ENCODE results near the gene ARHGAP15.

ARHGAP15 gene

DNA sequence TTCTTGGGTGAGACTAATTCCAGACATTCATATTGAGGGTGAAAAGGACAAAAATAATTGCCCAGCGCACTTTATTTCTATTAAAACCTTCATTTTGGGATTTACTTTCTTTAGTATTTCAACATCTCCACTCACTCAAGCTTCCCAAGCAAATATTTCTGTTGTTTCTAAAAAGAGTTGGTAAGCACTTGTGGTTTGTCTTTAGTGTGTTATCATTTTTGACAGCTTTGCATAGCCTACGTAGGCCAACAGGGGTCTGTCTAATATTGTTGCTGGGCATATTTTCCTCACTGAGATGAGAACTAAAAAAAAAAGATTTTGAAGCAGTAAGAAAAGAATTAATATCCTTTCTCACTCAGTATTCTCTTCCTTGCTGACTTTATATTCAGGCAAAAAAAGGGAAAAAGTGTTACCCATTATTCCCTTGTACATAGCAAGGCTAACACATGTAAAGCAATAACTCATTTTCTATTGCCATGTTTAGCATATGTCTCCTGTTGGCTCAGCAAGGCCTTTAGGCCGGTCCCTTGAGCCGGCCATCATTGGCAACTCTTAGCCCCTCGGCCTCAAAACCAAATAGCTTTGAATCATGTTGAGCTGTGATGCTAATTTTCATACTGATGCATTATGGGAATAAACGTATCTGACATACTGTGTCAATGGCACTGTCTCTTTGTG is 494.2 kb downstream of the ARHGAP15 start:
- no peak for DNase-seq (ENCODE audit: low spot score)

DNA sequence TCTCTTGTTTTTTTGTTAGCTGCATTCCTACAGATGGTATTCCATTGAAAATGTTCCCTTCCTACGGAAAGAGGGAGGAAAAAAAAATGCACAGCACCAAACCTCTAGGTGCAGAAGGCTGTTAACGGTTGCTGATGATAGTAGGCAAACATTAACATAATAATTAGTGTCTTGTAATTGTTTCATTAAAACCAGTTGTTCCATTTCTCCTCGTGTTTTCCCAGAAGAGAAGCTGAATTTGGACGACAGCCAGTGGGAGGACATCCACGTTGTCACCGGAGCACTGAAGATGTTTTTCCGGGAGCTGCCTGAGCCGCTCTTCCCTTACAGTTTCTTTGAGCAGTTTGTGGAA is 494.7 kb downstream of the ARHGAP15 start:
- no peak for DNase-seq (ENCODE audit: low spot score)

DNA sequence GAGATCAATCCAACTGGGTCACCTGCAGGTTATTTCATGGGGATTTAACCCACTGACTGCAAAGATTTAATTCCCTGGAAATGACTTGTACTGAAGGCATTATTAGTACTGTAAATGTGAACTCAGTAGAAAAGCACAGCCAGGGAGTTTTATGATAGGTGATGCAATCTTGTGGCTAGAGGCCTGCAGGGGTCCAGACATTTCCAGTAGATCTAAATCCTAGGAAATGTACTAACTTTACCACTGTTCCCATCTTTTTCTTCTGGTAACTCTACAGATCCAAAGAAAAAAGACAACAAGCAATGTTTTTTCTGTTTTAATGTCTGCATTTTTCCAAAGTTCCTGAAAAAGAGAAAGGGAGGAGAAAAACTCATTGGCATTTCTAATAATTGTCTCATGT is 500.1 kb downstream of the ARHGAP15 start:
- DNase-seq (ENCODE audit: low spot score): no peak

DNA sequence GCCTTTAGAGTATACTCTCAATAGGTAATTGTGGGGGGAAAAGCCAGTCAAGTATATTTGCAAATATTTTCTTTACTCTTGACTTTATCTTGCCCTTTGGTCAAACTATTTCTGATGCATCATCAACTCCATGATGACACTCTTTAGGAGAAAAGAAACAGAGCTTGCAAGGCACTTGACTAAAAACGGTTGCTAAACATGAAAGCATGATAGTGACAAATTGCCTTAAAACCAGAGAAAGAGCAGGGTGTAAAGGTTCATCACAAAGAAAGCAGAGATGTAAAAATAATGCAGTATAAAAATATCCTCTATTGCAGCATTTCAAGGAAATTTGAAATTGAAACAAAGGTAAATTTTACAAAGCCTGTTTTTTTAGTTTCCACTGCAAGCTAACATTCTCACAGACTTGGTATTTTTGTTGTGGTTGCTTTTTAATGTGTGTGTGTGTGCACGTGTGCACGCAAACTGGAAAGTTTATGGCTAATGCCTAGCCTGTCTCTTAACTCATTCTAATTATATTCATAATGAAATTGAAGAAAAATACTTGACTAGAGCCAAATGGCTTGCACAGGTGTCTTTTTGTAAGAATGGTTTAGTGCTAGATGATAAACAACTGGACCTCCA is 503.6 kb downstream of the ARHGAP15 start:
- no peak for DNase-seq (ENCODE audit: low spot score)

GRCh38 chr2:143633419-143633818 is 504.2 kb downstream of the ARHGAP15 start:
- DNase-seq (ENCODE audit: low spot score): no peak

GRCh38 chr2:143635302-143635701 is 506.1 kb downstream of the ARHGAP15 start:
- DNase-seq (ENCODE audit: low spot score): no peak

DNA sequence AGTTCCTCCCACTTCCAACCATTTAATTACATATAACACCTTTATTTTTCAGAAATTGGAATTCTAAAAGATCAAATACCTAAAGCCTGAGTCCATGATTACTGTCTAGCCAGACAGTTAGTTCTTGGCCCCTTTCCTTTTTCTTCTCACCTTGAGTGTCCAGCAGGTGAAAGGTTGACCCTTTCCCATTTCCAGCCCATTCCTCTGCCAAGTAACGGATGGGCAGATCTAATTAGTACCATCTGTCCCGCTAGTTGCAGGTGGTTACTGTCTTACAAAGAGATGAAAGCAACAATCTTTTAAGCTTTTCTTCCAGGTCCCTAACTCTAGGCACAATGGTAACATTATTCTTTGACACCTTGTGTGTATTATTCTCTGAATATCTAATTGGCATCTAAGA is 506.7 kb downstream of the ARHGAP15 start:
- no peak for DNase-seq (ENCODE audit: low spot score)

GRCh38 chr2:143640826-143641225 is 511.6 kb downstream of the ARHGAP15 start:
- no peak for DNase-seq (ENCODE audit: low spot score)

DNA sequence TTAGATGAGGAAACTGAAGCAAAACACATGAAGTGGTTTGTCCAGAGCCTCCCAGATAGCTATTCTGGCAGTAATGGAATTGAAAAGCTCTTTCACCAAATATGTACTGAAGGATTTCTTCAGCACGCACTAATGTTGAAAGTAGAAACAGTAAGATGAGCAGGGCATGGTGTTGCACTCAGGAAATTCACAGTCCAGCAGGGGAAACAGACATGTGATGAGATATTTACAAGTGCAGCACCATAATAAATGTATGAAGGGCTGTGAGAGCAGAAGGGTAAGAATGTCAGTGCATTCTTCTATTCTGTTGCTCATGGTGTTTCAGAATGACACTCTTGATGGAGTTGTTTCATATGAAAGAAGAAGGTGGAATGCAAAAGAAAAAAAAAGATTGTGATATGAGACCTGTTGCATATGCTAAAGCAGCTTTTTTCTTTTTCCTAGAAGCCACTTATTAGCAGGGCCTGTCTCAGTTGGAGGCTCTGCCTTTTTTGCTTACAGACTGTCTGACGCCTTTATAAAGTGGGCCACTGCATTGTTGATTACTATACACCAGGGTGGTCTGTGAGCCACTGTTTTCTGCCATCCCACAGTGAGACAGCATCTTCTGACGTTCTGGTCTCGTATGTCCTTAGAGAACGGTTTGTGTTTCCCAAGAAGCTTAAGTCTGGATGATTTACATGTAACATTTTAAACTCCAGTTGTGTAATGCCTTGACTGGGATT is 516.9 kb downstream of the ARHGAP15 start:
- DNase-seq (ENCODE audit: low spot score): no peak

- no peak for DNase-seq (ENCODE audit: low spot score)
Measured at GRCh38 chr2:143649226-143649740, 520.1 kb downstream of the ARHGAP15 start.

GRCh38 chr2:143652692-143653091 is 523.5 kb downstream of the ARHGAP15 start:
- no peak for DNase-seq (ENCODE audit: low spot score)

DNA sequence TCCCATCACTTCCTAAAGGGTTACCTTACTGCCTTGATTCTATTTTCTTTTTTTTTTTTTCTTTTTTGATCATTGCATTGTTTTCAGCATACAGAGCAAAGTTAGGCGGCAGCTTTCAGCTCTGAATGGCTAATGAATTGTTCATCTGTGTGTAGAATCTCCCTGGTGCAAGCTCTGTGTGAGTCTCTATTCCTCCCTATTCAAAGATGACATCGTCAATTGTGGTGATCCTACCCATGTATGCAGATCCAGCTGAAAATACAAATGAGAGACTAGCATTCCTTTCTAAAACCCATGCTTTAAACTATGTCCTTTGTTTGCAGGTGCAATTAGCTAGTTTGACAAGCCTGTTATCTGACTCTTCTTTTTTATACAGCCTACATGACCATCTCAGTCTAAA is 539.0 kb downstream of the ARHGAP15 start:
- DNase-seq (ENCODE audit: low spot score): no peak

- no peak for DNase-seq (ENCODE audit: low spot score)
Measured at GRCh38 chr2:143674051-143674450, 544.8 kb downstream of the ARHGAP15 start.

DNA sequence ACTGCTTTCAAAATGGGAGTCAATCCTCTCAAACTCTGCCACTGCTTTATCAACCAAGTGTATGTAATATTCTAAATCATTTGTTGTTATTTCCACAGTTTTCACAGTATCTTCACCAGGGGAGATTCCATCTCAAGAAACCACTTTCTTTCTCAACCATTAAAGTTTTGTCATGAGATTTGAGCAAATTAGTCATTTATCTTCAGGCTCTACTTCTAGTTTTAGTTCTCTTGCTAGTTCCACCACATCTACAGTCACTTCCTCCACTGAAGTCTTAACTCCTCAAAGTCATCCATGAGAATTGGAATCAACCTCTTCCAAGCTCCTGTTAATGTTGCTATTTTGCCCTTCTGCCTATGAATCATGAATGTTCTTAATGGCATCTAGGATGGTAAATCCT is 545.8 kb downstream of the ARHGAP15 start:
- no peak for DNase-seq (ENCODE audit: low spot score)

GRCh38 chr2:143679617-143680016 is 550.4 kb downstream of the ARHGAP15 start:
- no peak for DNase-seq (ENCODE audit: low spot score)

DNA sequence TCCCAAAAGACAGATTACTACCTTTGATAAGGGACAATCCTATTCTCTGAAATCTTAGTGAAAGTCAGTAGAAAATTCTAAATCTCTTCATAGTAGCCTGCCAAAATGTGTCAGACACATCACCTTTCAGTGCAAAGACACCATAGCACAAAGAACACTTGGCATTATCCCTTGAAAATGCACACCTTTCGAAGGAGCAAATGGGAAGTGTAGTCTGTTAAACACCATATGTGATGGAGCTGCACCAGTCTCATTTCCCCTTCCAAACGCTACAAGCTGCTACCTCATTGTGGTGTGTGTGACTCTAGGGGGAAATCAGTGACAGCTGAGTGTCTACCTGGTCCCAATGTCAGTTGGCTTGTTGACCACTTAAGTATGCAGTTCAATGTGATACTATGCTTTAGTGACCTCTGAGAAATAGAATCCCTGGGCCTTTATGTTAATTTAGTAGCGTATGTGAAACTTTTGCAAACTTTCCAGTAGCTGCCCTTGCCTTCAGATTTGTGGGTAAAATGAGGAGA is 551.7 kb downstream of the ARHGAP15 start:
- DNase-seq (ENCODE audit: low spot score): no peak

GRCh38 chr2:143682436-143683055 is 553.3 kb downstream of the ARHGAP15 start:
- DNase-seq (ENCODE audit: low spot score): no peak

DNA sequence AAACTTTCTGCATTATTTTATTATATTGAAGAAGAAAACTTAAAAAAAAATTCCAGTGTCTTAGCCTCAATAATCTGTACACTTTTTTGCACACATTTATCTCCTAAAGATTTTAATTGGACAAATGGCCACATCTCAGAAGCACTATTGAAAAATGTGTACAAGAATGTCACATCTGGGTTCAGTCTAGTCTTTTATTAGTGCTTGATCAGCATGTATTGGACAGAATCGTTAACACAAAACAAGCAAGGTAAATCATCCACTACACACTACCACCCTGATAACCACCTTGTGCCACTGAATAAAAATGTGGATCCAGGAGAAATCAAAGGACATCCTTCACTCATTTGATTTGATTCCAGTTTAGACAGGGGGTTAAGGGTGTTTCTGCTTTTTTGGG is 554.8 kb downstream of the ARHGAP15 start:
- DNase-seq (ENCODE audit: low spot score): no peak

- no peak for DNase-seq (ENCODE audit: low spot score)
Measured at GRCh38 chr2:143684551-143685320, 555.5 kb downstream of the ARHGAP15 start.

DNA sequence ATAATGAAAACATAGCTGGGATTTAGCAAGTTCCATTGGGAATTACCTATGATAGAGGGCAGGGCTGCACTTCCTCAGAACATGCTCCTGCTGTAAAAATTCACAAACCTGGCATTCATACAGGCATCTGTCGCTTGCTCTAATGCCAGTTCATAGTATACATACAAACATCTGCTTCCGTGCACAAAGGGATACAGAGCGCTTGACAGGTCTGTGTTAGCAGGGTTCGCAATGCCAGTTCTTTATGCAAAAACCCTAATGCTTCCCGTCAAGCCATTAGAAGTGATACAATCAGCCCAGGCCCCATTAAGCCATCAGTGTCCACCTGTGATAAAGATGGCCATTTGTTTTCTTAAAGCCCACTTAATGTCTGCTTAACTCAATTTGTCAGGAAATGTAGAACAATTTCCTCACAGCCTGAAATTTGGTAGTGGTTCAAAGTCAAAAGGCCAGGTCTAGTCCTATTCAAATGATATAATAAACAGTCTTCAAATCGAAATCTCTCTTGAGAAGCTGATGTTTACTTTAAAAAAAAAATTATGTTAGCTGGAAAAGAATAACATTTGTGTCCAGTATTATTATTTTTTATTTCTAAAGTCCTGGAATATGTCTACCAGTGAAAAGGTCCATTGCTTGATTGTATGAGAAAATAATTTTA is 556.3 kb downstream of the ARHGAP15 start:
- DNase-seq (ENCODE audit: low spot score): no peak

- peak; percentile 49 for DNase-seq (ENCODE audit: low spot score)
Measured at GRCh38 chr2:143686585-143687164, 557.5 kb downstream of the ARHGAP15 start.
